Fibroblast of the aortic adventitia (primary cell): Measurements from ENCODE around the gene LSAMP. TPM values are rescaled to one million over a fixed set of nuclear protein-coding genes. Genes with fewer than 3 reads are reported as not detected.

Experiments
- DNase-seq: peaks from one replicate; pipeline ENCODE4 v3.0.0-alpha.2; 2010; ENCODE audit warnings: low read depth
- H3K4me3 ChIP-seq: 2 replicates; pipeline ENCODE4 v1.5.1; 2011; ENCODE audit warnings: low read depth, mild to moderate bottlenecking, control low read depth, low read length, moderate library complexity
- total RNA-seq: library from RNA; depleted of rRNA; stranded (reverse); fragments of >200 nt; gene quantifications from 2 replicates; pipeline ENCODE4 v1.2.3, GENCODE V29; 2012; ENCODE audit warnings: low replicate concordance
- TF ChIP-seq, protein P1 (sequence below): IDR thresholded peaks from 2 replicates; pipeline ENCODE4 v1.5.1; 2011; ENCODE audit warnings: mild to moderate bottlenecking, low read length, control low read depth, inconsistent platforms; ENCODE audit not compliant: insufficient read depth

Gene LSAMP
- total RNA-seq, 1 donor, result 9.8 TPM

- H3K4me3 ChIP-seq, result no peak overlapping the region
- TF ChIP-seq, protein P1, sequence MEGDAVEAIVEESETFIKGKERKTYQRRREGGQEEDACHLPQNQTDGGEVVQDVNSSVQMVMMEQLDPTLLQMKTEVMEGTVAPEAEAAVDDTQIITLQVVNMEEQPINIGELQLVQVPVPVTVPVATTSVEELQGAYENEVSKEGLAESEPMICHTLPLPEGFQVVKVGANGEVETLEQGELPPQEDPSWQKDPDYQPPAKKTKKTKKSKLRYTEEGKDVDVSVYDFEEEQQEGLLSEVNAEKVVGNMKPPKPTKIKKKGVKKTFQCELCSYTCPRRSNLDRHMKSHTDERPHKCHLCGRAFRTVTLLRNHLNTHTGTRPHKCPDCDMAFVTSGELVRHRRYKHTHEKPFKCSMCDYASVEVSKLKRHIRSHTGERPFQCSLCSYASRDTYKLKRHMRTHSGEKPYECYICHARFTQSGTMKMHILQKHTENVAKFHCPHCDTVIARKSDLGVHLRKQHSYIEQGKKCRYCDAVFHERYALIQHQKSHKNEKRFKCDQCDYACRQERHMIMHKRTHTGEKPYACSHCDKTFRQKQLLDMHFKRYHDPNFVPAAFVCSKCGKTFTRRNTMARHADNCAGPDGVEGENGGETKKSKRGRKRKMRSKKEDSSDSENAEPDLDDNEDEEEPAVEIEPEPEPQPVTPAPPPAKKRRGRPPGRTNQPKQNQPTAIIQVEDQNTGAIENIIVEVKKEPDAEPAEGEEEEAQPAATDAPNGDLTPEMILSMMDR, result no peak
- DNase-seq, result no peak
Measured at GRCh38 chr3:116445990-116446389, 703 bp upstream of the LSAMP start.

DNA sequence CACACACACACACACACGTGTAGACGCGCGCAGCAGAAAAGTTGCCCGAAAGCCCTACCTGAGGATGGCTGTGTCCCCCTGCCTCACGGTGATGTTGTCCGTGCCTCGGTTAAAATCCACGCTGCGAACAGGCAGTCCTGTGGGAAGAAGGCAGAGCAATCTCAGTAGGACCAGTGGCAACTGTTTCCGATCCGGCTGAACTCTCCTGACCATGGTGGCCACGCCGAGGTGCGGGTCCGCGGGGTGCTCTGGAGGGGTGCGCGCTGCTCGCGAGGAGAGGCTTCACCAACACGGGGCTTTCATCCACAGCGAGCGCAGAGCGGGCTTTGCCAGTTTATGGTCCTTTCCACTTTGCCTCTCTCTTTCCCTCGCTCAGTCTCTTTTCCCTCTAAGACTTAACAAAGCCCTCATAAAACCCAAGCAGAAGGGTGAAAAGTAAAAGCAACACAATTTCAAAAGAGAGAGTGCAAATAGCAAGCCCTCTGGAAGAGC, 422 bp downstream of the LSAMP start:
- TF ChIP-seq, protein P1, result no peak
- peak; percentile 22 for DNase-seq
- peak overlapping the region; percentile 68 for H3K4me3 ChIP-seq

GRCh38 chr3:116444115-116444747, 1.1 kb downstream of the LSAMP start:
- TF ChIP-seq, protein P1, result no peak
- DNase-seq, result peak; percentile 12
- peak overlapping the region; percentile 68 for H3K4me3 ChIP-seq

DNA sequence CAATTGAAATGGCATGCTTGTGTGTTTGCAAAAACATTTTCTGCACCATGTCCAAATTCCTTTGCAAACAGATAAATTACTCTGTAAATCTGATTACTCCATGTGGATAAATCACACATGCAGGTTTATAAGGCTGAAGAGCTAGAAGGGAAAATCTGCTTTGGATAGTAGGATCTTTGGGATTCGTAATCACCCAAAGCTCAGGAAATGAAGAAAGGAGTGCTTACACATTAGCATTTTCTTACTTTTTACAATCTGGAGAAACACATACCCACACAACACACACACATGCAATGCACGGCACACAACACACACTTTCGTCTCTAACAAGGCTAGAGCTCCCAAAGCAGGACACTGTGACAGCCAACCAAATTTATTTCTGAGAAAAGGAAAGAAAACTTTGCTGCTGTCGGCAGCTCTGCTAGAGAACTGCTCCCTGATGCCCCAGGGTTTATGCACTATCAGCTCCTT, 2.1 kb downstream of the LSAMP start:
- DNase-seq, result peak; percentile 9
- TF ChIP-seq, protein P1, result no peak
- peak overlapping the region; percentile 29 for H3K4me3 ChIP-seq

DNA sequence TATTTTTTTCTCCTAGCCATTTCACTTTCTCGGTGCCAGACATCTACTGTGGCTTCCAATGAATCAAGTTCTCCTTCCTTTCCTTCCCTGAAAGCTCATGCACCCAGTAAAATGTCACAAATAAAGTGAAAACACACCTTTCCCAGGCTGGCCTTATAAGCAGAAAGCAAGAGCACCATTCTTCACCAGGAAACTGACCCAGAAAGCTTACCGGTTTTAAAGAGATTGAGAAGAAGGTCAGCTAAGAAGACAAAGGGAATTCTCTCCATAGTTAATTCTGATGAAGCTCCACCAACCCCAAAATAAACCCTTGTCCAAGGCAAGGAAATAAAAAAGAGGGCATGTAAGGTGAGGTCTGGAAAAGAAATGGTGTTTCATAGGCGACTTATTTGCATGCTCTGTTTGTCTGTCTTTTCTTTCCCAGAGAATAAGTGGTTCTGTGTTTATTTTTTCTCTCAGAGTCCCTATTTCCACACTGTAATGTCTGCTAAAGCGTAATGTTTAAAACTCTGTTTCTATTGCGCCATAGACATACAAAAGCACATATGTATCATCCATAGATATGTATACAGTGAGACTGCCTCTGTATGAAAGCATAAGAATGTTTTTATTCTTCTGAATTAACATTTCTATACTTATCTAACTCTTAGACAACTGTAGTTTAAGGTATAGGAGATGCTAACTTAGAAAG, 2.8 kb downstream of the LSAMP start:
- no peak overlapping the region for H3K4me3 ChIP-seq
- no peak for DNase-seq
- TF ChIP-seq, protein P1, result no peak

GRCh38 chr3:116441652-116442051, 3.6 kb downstream of the LSAMP start:
- TF ChIP-seq, protein P1, result no peak
- no peak overlapping the region for H3K4me3 ChIP-seq
- DNase-seq, result no peak
